Endothelial cell of umbilical vein (primary cell): ENCODE measurements around the gene GRAMD4. TPM values are rescaled to one million over a fixed set of nuclear protein-coding genes. Genes with fewer than 3 reads are reported as not detected.

Source experiments
- BruUV-seq: library from RNA; stranded (reverse); fragments of 400-500 nt; replicated peaks from 2 replicates; lab custom pipeline; 2021; lab: Mats Ljungman, UMichigan
- CTCF ChIA-PET: fragments of 300-600, 350-600 bp; sonication (Branson Sonifier 250); formaldehyde crosslinking; loops from one replicate; lab custom pipeline; 2021; ENCODE audit warnings: antibody characterized with exemption, inconsistent platforms; lab: Charles Lee
- POLR2A ChIA-PET: fragments of 300-600, 350-600 bp; sonication (Branson Sonifier 250); formaldehyde crosslinking; loops from one replicate; lab custom pipeline; 2021; ENCODE audit warnings: antibody characterized with exemption, inconsistent platforms; lab: Charles Lee
- DNase-seq: peaks from one replicate; pipeline ENCODE4 v3.0.0-alpha.2; 2011; ENCODE audit warnings: low read depth, low spot score
- FAIRE-seq: peaks from 2 replicates; lab custom pipeline; 2011; peaks lifted over from hg19 to GRCh38; lab: Jason Lieb, UNC
- H2AFZ ChIP-seq: 2 replicates; pipeline ENCODE4 v1.6.0; 2012; ENCODE audit warnings: low read depth, low read length, control low read depth, inconsistent platforms
- H3K27ac ChIP-seq: 2 replicates; pipeline ENCODE4 v1.5.1; 2011; ENCODE audit warnings: low read depth, mild to moderate bottlenecking, control low read depth, low read length, moderate library complexity; ENCODE audit not compliant: insufficient read depth
- H3K27me3 ChIP-seq, 2 experiments: 2 replicates each; pipeline versions ENCODE4 v1.6.0 to v1.6.1; 2011; ENCODE audit warnings: low read length in 2 of 2, mixed read lengths in 1 of 2; ENCODE audit not compliant: control insufficient read depth in 2 of 2, insufficient read depth in 2 of 2
- H3K36me3 ChIP-seq, 2 experiments: 2 replicates in 1 of 2; 3 replicates in 1 of 2; pipeline ENCODE4 v1.5.1; 2011; ENCODE audit warnings: low read length in 2 of 2, mild to moderate bottlenecking in 1 of 2, moderate library complexity in 1 of 2; ENCODE audit not compliant: control insufficient read depth in 2 of 2, insufficient read depth in 2 of 2; ENCODE audit errors: extremely low read depth in 1 of 2
- H3K4me1 ChIP-seq: 3 replicates; pipeline ENCODE4 v1.5.1; 2011; ENCODE audit warnings: mild to moderate bottlenecking, low read length; ENCODE audit not compliant: control insufficient read depth, insufficient read depth; ENCODE audit errors: extremely low read depth
- H3K4me2 ChIP-seq: 2 replicates; pipeline ENCODE4 v1.6.1; 2011; ENCODE audit warnings: low read length, control low read depth, mixed read lengths; ENCODE audit not compliant: insufficient read depth
- H3K4me3 ChIP-seq, 3 experiments: fragments of 200-600 bp in 1 of 3; sonication (generic), shearing (Covaris generic) in 1 of 3; replicated peaks in 1 of 3; 2 replicates each; pipeline ENCODE4 v1.5.1; 2011 to 2016; ENCODE audit warnings: control low read depth in 3 of 3, low read length in 3 of 3, mild to moderate bottlenecking in 2 of 3, inconsistent platforms in 1 of 3, low read depth in 1 of 3, moderate library complexity in 1 of 3; ENCODE audit not compliant: insufficient read depth in 1 of 3
- H3K79me2 ChIP-seq: 2 replicates; pipeline ENCODE4 v1.6.0; 2012; ENCODE audit warnings: low read length, inconsistent platforms; ENCODE audit not compliant: control insufficient read depth, insufficient read depth
- H3K9ac ChIP-seq: replicated peaks from 2 replicates; pipeline ENCODE3; 2011; ENCODE audit warnings: low read length, control low read depth; ENCODE audit not compliant: insufficient read depth; ENCODE audit errors: extremely low read depth
- H3K9me1 ChIP-seq: replicated peaks from 3 replicates; pipeline ENCODE4 v1.6.0; 2011; ENCODE audit warnings: mild to moderate bottlenecking, low read length; ENCODE audit not compliant: control insufficient read depth, insufficient read depth; ENCODE audit errors: extremely low read depth
- H3K9me3 ChIP-seq: replicated peaks from 2 replicates; pipeline ENCODE4 v1.5.1; 2012; ENCODE audit warnings: low read length, inconsistent platforms; ENCODE audit not compliant: control insufficient read depth, insufficient read depth
- H4K20me1 ChIP-seq: replicated peaks from 2 replicates; pipeline ENCODE3; 2011; ENCODE audit warnings: mild to moderate bottlenecking, low read length; ENCODE audit not compliant: control insufficient read depth, insufficient read depth; ENCODE audit errors: extremely low read depth
- EZH2 ChIP-seq: IDR thresholded peaks from 2 replicates; pipeline ENCODE4 v1.6.1; 2012; ENCODE audit warnings: borderline replicate concordance, low read depth, mild to moderate bottlenecking, moderate library complexity, low read length, inconsistent platforms; ENCODE audit not compliant: severe bottlenecking
- FOS ChIP-seq: IDR thresholded peaks from 2 replicates; pipeline ENCODE4 v1.6.1; 2011; ENCODE audit warnings: mild to moderate bottlenecking, low read length, moderate library complexity, borderline replicate concordance; ENCODE audit not compliant: insufficient read depth
- GATA2 ChIP-seq: IDR thresholded peaks from 2 replicates; pipeline ENCODE4 v1.7.0; 2011; ENCODE audit warnings: low read depth, mild to moderate bottlenecking, moderate library complexity, mixed read lengths, low read length; ENCODE audit not compliant: insufficient read length, insufficient read depth
- JUN ChIP-seq: IDR thresholded peaks from 2 replicates; pipeline ENCODE4 v1.6.1; 2011; ENCODE audit warnings: borderline replicate concordance, low read depth; ENCODE audit not compliant: insufficient read length, insufficient read depth
- MYC ChIP-seq: IDR thresholded peaks from one replicate; pipeline ENCODE4 v1.6.1; 2011; ENCODE audit warnings: mild to moderate bottlenecking, low read depth, low read length
- POLR2A ChIP-seq: IDR thresholded peaks from 2 replicates; pipeline ENCODE4 v1.6.1; 2012; ENCODE audit warnings: low read depth, mild to moderate bottlenecking, control low read depth, low read length
- POLR2AphosphoS5 ChIP-seq: IDR thresholded peaks from 2 replicates; pipeline ENCODE4 v1.6.1; 2012; ENCODE audit warnings: low read depth, mild to moderate bottlenecking, control low read depth, low read length, moderate library complexity; ENCODE audit not compliant: insufficient read depth
- dilution Hi-C: fragments of 300-500 bp; cut with MboI; formaldehyde crosslinking; loops from one replicate; pipeline ENCODE4 v1.15.0; 2019; ENCODE audit warnings: low sequenced_read_pairs; ENCODE audit not compliant: extremely low pct_ligation_motif_present
- intact Hi-C: fragments of 100-400 bp; cut with micrococcal nuclease; formaldehyde crosslinking; loops from one replicate; pipeline ENCODE4 v1.10.0; 2022
- polyA plus RNA-seq, 4 experiments: library from polyadenylated mRNA; depleted of rRNA in 3 of 4; stranded (reverse) in 3 of 4; unstranded in 1 of 4; fragments of >200 nt; gene quantifications; 2 replicates each; pipeline versions ENCODE4 v1.2.1 to v1.2.3, GENCODE V29; 2011 to 2012; ENCODE audit warnings: missing spikeins in 1 of 4
- total RNA-seq: library from RNA; stranded (reverse); gene quantifications from 2 replicates; pipeline ENCODE4 v1.2.3, GENCODE V29; 2021
- TF ChIP-seq, protein P1 (sequence below), 2 donors: IDR thresholded peaks; 1 replicate in 1 of 2; 2 replicates in 1 of 2; pipeline ENCODE4 v1.5.1; 2011; ENCODE audit warnings: low read length in 2 of 2, mild to moderate bottlenecking in 2 of 2, moderate library complexity in 2 of 2, control low read depth in 1 of 2, inconsistent platforms in 1 of 2, low read depth in 1 of 2; ENCODE audit not compliant: insufficient read depth in 1 of 2; ENCODE audit errors: extremely low read depth in 1 of 2
- TF ChIP-seq, protein P2 (sequence below): IDR thresholded peaks from 2 replicates; pipeline ENCODE4 v1.6.1; 2011; ENCODE audit not compliant: insufficient read depth, insufficient read length

The GRAMD4 gene
- total and polyA plus RNA-seq, 2 donors (not counting 3 experiments of a cell fraction or from before 2014, with no cell fraction given): 5.9 to 14.8 TPM

- H3K4me2 ChIP-seq: no peak overlapping the region
- H3K9me1 ChIP-seq: no peaks in the 10 kb centered on the region
- intact Hi-C loops: no loop called here
- dilution Hi-C loops: no loop called here
- FAIRE-seq: no peak
- H3K9ac ChIP-seq: no peak overlapping the region
- H2AFZ ChIP-seq: no peak overlapping the region
- no peak for DNase-seq
- H3K36me3 ChIP-seq: no peaks in the 10 kb centered on the region
- H3K4me1 ChIP-seq: no peaks in the 10 kb centered on the region
- H3K9me3 ChIP-seq: no peaks in the 10 kb centered on the region
- no peaks in the 10 kb centered on the region for H4K20me1 ChIP-seq
- H3K27me3 ChIP-seq: peaks cover 0 to 1% of the 10 kb centered on the region in 2 experiments
- BruUV-seq: no TSS peak
- POLR2A ChIA-PET: no interaction called here
- TF ChIP-seq FOS (no peak), EZH2 (no peak), MYC (no peak), GATA2 (no peak), POLR2A (no peak), POLR2AphosphoS5 (no peak), JUN (no peak)
- TF ChIP-seq, protein P1, sequence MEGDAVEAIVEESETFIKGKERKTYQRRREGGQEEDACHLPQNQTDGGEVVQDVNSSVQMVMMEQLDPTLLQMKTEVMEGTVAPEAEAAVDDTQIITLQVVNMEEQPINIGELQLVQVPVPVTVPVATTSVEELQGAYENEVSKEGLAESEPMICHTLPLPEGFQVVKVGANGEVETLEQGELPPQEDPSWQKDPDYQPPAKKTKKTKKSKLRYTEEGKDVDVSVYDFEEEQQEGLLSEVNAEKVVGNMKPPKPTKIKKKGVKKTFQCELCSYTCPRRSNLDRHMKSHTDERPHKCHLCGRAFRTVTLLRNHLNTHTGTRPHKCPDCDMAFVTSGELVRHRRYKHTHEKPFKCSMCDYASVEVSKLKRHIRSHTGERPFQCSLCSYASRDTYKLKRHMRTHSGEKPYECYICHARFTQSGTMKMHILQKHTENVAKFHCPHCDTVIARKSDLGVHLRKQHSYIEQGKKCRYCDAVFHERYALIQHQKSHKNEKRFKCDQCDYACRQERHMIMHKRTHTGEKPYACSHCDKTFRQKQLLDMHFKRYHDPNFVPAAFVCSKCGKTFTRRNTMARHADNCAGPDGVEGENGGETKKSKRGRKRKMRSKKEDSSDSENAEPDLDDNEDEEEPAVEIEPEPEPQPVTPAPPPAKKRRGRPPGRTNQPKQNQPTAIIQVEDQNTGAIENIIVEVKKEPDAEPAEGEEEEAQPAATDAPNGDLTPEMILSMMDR (IDR thresholded peaks at IDR 0.05; ENCODE audit: extremely low read depth in 1 of 2, insufficient read depth in 1 of 2, low read depth in 1 of 2, low read length in 2 of 2): no peak
- TF ChIP-seq, protein P2, sequence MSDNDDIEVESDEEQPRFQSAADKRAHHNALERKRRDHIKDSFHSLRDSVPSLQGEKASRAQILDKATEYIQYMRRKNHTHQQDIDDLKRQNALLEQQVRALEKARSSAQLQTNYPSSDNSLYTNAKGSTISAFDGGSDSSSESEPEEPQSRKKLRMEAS: no peak
- no peak overlapping the region for H3K27ac ChIP-seq
- CTCF ChIA-PET: no interaction called here
- H3K79me2 ChIP-seq: no peaks in the 10 kb centered on the region
- H3K4me3 ChIP-seq: no peak overlapping the region
Observed at GRCh38 chr22:46590334-46590733, 29.9 kb upstream of the GRAMD4 start.
